HCEC 1CT (cell line): ENCODE measurements around the gene ZNF862.

Source experiments
- DNase-seq: peaks from one replicate; pipeline ENCODE4 v3.0.0-alpha.2; 2017

The ZNF862 gene

DNA sequence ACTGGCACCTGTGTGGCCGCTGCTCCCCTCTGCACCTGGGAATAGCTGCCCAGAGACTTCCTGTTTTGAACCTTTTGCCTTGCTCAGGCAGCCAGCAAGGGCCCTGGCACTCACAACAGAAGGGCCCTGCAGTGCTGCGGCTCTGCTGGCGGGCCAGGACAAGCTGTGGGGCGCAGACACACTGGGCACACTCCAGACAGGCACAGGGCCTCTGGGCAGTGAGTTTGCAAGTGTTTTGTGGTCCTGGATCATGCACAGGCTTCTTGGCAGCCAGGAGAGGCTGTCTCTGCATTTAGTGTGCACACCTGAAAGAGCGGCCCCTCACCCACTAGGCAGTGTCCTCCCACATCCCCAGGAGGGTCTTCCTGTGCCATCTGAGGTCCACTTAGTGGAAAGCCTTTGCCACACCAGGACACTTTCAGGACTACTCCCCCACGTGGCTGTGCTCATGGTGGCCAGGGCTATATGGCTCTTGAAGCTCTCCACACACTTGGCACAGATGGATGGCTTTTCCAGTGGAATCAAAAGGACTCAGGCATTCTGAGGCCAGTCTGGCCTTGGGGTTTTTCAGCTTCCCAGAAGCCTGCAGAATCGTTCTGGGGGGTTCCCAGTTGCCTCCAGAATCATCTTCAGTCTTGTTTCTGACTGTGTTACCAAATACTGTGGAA lies 30.6 kb downstream of the ZNF862 start:
- no peak for DNase-seq

DNA sequence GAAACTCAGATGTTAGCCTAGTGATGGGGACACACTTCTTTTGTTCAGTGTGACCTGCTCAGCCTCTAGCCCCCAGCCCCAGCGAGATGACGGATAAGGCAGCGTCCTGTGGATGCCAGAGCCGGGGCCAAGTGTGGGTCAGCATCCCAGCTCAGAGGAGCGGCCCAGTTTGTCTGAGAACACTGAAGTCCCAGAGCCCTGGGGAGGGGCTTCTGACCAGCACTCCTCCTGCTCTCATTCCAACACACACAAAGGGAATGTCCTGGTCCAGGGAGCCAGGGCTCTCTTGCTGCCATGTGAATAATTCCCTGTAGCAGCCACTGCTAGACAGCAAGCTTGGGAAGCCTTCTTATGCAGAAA lies 31.1 kb downstream of the ZNF862 start:
- DNase-seq: no peak

DNA sequence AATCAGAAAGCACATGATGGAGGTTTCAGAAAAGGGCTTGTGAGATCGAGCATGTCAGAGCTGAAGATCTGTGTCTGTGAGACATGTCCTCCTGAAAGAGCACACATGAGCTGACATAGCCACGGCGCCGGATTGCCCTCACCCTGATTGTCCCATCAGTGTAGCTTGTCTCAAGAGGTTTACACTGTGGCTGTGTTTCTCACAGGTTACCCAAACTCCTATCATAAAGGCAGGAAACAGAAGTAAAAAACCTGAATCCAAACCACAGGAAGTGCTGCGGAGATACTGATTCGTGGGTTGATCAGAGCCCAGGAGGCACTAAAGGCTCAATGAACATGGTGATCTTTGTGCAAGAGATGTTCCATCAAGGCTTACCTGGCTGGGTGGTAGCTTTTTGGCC lies 31.7 kb downstream of the ZNF862 start:
- no peak for DNase-seq

DNA sequence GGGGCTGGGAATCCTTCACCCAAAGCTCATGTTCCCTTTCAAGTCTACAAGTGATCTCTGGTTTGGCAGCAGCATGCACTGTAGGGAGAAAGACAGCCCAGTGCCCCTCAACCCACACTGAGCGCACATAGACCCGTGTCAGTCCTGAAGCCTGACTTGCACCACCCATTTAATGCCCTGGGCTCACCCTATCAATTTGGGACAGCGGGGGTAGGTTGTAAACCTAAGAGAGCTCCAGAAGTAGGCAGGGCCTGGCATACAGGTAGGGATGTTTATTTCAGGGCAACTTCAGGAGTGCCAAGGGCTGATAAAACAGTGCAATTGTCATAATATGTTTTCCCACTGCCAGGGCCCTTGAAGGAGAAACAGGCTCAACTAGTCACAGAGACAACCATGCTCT lies 32.1 kb downstream of the ZNF862 start:
- DNase-seq: no peak

DNA sequence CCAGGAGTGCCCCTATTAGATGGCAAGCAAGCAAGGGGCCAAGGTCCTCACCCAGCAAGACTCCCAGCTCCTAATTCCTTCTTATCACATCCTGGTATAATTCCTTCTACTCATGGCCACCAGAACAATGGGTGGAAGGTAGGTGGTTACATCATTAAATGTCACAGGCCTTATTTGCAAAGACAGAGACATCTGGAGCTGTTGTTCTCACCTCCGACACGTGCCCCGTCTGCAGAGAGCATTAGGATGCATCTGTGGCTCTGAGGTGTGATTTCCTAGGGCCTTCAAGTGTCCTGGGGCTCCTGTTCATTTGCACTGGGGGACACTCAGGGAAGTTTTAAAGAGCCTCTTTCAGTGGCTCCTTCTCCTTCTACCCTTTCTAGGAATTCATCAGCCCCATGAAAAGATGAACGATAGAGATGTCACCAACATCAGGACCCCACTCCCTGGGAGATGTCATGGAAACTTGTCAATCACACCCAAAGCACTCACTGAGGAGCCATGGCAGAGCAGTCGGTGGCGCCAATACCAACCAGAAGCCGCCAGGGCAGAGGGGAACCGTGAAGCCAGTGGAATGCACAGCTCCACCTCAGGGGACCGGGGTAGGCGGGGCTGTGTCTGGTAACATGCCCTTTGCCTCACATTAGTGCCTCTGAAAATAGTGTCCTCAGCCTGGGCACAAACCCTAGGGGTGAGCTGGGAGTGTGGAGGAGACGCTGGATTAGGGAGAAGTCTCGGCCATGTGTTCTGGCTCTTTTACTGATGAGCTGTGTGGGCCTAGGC lies 32.7 kb downstream of the ZNF862 start:
- no peak for DNase-seq

DNA sequence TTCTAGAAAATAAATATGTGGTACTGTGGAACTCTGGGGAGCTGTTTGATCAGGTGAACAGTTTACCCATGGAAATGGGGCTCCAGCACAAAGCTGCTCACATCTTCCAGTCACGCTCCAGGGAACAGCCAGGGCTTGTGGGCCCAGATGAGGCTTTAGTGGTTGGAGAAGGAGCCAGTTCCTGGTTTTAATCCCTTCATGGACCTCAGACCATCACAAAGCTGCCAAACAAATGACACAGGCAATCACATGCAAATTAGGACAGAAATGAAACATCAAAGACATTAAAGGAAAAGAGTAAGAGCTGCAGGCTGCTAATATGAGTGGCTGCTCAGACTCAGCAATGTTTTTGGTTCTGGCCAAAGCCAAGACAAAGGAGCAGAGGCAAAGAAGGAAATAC lies 33.4 kb downstream of the ZNF862 start:
- DNase-seq: no peak

DNA sequence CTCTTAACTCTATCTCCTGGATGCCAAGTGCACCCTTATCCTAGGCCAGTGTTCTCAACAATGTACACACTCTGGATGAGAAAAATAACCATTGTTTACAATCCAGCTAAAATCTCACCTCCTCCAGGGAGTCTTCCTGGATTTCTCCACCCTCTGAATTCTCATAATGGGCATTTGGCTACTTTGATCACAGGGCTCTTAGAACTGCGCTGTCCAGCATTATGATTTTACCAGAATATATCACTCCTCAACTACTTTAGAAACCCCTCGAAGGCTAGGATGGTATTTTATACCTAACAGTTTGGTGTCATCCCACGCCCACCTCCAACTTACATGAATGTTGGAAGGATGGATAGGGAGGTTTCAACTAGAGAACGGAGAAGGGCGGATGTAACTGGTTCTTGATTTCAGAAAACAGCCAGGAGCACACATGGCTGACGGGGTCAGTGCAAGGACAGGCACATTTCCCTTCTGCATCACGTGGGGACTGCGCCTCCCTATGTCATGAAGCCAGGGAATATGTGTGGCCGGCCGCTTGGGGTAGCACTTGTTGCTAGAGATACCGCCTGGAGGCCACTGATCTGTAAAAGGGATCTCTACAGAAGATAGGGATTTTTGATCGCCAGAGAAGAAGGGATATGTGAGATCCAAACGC lies 34.4 kb downstream of the ZNF862 start:
- DNase-seq: peak; percentile 84

DNA sequence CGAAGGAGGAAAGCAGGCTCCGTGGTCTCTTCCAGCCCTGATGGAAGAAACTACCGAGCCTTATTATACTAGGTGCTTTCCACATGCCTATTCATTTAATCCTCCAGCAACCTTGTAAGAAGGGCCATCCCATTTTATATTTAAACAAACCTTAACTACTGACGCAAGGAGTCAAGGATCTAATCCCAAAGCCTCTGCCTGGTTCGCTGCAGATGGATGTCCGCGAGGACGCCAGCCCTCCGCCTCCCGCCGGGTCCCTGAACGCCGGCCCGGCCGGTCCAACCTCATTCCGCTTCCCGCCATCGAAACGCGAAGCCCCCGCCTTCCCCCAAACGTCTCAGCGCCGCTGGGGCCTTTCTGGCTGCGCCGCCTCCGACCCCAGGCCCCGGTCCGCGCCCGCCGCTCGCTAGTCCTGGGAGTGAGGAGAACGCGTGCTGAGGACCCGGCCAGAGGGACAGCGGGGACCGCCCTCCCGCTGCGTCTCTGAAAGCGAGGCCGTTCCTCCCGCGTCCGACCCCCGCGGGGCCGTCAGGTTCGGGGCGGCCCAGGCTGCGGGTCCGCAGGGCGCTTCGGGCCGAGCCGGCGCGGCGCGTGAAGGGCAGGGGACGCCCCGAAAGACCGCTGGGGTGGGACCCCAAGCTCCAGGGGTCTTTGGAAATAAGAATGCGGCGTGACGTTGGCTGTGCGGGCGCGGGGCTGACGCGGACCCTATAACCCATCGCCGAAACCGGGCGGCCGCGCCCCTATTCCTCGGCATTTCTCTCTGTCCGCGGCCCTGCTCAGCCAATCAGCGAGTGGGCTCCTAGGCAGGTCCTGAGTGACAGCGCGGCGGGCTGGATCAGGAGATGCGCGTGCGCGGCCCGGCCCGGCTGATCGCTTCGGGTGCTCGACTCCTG lies 35.1 kb downstream of the ZNF862 start, which contains the start of gene ATP6V0E2:
Gene ATP6V0E2 (plus strand): TSS at position 896 of the 896 bp plus-strand sequence. CDS start 97 bp downstream, outside the sequence.
- peak; percentile 89 for DNase-seq

DNA sequence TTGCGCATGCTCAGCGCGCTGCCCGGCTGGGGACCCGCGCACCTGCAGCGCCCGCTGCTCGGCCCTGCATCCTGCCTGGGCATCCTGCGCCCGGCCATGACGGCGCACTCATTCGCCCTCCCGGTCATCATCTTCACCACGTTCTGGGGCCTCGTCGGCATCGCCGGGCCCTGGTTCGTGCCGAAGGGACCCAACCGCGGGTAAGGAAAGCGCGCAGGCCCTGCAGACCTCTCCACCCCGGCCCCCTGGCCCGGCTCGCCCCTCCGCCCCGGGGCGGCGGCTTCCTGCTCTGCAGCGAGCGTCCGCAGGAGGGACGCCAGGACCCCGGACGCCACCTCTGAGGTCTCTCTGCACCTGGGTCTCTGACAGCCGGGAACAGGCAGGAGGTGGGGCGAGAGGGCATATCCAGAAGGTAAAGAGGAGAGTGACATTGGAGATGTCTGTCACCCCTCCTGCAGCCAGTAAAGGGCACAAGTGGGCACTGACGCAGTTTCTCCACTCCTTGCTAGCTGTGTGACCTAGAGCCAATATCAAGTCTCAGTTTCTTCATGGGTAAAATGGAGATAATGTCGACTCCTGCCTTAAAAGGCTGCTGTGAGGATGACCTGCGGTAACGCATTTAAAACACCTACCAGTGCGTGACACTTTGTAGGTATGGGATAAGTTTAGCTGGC lies 35.9 kb downstream of the ZNF862 start:
- no peak for DNase-seq

DNA sequence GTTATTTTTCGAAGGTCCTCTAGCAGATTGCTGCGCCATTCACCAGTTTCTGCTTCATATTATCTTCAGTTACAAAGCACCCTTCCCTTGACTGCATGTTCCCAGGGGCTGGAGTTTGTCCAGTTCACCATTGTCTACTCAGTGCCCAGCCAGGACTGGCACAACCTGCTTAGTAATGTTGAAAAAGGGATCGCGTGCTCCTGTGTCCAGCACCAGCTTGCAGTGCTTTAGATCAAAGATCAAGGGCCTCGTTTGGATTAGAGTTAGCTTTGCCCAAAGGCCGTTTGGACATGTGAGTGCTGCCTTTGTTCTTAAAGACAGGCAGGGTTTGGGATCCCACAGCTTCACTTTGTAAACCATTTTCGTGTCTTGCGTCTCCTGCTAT lies 36.5 kb downstream of the ZNF862 start:
- DNase-seq: no peak

DNA sequence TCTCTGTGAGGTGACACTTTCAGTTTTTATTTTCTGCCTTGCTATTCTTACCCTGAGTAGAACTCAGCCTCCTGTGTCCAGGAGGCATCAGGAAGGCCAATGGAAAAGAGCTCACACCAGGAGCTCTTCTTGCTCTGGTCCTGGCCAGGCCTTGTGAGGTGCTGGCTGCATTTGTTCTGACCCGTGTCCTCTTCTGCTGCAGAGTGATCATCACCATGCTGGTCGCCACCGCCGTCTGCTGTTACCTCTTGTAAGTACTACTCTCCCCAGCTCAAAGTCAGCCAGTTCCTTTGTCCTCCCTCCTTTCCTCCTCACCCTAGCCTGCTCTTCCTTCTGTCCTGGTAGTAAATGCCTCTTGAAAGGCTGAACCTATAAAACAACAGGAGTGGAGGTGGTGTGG lies 37.2 kb downstream of the ZNF862 start:
- no peak for DNase-seq

DNA sequence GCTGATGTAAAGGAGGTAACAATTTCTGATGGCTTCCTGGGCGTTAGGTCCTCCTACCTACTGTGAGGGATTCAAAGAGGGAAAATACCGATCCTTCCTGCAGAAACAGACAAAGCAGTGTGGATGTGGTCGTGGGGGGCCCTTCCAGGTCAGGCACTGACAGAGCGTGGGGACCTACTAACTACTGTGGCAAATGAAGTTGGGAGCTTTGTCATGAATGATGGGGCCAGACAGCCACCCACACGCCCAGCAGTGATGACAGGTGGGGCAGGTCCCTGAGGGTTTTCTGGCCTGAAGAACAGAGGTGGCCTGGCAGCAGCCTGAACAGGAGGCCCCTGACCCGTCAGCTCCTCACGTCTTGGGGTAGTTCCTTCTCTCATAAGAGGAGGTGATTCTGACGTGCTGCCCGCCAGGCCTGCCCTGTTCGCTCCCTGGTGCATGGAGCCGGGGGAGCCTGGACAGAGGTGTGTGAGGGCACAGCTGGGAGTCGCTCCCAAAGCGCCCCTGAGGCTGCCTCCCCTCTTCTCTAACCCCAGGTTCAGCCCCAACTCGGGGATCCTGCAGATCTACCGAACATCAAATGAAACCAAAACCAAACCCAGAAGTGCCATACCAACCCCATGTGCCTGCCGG lies 39.8 kb downstream of the ZNF862 start:
- no peak for DNase-seq

DNA sequence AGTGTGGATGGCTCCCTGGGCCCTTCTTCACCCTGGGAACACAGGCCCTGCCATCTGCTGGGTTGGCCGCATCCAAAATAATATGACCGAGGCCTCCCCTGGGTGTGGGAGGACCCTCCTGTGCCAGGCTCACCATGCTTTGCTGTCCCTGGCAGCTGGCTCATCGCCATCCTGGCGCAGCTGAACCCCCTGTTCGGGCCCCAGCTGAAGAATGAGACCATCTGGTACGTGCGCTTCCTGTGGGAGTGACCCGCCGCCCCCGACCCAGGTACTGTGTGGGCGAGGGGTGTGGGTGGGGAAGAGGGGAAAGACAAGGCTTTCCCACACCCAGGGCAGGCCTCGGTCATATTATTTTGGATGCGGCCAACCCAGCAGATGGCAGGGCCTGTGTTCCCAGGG lies 40.3 kb downstream of the ZNF862 start:
- no peak for DNase-seq

DNA sequence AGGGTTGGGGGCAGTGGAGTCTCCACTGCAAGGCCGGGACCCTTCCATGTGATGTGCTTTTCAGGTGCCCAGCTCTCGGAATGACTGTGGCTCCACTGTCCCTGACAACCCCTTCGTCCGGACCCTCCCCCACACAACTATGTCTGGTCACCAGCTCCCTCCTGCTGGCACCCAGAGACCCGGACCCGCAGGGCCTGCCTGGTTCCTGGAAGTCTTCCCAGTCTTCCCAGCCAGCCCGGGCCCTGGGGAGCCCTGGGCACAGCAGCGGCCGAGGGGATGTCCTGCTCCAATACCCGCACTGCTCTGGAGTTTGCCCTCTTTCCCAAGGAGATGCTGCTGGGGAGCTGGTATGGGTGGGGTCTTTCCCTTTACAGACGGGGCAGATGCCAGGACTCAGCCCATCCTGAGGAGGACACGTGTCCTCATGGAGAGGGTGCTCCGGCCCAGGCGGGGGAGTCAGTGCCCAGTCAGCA lies 41.1 kb downstream of the ZNF862 start:
- no peak for DNase-seq

DNA sequence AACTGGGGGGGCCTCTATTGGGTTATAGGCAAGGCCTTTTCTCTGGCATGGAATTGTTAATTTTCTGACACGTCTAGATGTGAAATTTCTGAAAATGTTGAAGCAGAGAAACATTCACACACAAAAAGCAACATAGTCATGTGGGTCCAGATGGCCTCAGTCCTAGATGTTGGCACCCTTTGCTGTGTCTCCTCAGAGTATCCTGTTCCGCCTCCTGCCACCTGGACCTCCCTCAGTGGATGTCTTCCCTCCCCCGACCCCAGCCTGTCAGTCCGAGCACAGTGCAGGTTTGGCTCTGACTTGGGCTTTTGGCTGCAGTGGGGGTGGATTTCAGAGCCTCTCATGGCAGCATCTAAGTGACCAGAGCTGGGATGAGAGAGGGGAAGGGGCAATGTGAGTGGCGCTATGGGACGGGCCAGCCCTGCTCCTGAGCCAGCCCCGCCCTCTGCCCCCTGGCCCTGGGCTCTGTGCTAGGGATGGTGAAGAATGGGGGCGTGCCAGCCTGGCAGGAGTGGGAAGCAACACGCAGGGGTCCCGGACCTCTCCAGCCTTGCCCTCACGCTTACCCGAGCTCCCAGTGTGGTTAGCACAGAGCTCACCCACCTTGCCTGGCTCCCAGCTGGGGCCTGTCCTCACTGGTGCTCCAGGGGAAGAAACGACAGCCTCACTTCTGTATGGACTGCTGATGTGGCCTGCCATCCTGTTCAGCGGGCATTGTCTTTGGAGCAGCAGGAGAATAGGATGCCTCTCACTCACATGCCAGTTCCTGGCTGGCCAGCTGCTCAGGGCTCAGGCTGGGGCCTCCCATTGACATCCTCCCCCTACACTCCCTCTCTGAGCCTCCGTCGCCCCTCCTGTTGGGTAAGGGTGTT lies 41.8 kb downstream of the ZNF862 start:
- no peak for DNase-seq

DNA sequence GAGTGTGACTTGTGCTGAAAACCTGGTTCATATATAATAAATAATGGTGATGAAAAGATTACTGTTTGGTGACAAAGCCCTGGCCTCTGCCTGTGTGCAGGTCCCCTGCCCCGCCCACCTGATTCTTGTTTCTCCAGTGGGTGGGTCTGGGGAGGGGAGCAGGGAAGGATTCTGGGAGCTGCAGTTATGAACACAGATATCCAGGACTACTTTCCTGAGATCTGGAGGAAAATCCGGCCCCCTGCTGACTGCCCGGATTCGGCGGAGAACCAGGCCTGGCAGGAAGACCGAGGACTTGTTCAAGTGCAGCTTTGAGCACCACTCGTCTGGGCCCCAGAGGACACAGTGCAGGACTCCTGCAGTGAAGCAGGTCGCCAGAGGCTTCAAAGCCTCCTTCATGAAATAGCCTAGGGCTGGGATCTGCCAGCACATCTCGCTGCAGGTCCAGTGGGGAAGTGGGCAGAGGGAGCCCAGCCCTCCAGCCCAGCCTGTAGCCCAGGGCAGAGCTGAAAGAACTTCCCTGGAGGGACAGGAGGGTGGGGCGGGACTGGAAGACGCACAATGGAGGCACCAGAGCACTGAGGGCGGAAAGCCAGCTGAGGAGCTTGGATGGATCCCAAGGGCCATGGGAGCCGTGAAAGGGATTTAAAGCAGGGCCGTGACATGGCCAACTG lies 42.6 kb downstream of the ZNF862 start:
- DNase-seq: no peak

DNA sequence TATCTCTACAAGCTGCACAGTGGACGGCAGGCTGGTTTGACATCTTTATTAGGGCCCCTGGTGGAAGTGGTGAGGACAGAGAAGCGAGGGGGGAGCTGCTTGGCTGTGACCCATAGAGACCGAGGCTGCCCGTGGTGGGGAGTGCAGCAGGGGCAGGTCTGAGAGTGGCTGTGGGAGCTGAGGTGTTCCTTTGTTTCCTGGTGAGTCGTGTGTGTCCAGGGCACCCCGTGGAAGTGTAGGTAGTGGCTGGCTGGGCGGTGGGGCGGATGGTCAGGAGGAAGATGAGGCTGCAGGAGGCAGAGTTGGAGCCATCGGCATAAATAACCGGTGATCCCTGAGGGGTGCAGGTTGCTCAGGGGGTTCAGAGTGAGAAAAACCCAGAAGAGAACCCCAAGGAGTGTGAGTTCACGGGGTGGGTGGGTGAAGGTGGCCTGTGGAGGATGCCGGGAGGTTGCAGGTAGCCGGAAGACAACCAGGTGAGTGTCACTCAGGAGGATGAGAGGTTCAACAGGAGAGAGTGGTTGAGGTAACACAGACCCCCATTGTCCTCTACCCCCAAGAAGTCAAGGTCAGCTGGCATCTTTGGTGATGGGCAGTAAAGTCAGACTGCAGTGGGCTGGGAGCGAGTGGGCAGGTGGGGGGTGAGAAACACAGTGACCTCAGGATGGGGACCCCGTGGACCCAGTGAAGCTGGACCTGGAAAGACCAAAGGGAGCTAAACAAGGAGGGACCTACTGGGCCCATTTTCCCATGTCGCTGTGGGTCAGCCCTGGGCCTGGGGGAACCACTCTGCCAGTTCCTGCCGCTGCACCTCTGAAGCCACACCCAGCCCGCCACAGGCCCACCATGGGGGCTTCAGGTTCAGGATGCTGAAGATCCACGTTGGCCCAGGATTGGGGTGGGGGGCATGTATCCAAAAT lies 43.4 kb downstream of the ZNF862 start:
- DNase-seq: no peak

DNA sequence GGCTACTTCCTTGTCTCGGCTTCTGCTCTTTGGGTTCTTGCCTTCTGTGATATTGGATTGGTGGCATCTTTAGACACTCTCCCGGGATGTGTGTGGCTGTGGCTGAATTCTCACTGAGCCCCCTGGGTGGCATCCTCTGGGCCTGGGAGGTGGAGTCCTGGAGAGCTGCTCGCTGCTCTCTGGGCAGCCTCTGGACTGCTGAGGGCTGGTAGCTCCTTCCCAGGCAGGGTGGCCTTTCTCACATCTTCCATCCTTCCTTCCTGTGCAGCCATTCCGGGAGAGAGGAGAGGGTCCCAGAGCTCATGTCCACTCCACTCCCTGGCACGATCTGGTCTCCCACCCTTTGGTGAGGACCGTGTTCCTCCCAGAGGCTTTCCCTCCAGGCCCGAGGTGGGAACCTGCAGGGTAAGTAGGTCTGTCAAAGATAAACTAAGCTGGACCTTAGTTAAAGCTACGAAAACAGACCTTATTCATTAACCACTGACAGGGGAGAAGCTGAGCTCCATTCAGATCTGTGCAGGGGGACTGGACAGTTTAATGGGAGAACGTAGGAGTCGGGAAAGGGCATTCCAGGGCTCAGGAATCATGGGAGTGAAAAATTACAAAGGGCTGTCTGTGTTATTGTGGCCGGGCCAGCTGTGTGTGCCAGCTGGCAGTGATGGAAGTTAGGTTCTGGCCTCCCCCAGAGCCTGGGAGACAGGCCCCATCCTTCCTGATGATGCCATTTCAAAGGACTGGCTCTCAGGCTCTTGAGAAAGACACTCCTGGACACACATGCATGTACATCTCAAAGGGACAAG lies 44.3 kb downstream of the ZNF862 start:
- no peak for DNase-seq
